ENCODE data around the gene PURA. TPM values are rescaled to one million over a fixed set of nuclear protein-coding genes. Genes with fewer than 3 reads are reported as not detected.

The PURA gene
- total and polyA plus RNA-seq, 2 of the 13 experiments (the other 11 are each of a cell fraction or from before 2014, with no cell fraction given): 2.0 to 5.0 TPM

DNA sequence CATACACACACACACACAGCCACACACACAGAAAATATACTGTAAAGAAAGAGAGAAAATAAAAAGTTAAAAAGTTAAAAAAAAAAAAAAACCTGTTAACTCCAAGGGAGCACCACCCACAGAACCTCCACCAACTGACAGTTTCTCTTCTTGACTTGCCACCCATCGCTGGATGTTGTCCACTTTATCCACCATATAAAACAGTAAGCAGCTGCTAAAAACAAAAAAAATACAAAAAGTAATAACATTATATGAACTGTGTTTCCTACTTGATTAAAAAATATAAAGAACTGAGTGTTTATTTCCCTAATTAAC is 1.2 kb downstream of the PURA start:
- Histone ChIP-seq H4K20me1 (ENCODE audit: insufficient read depth, low read length) (peaks cover 28% of the 10 kb centered on the region), H3K9ac (ENCODE audit: insufficient read depth, low read depth, low read length) (peak overlapping the region; percentile 86; the same call in 1 of the 2 replicates), H3K79me2 (ENCODE audit: insufficient read depth, low read length) (peaks cover 78% of the 10 kb centered on the region), H2AFZ (ENCODE audit: low read length) (no peak overlapping the region), H3K27me3 (ENCODE audit: control insufficient read depth in 1 of 2, insufficient read depth in 2 of 2, low read length in 2 of 2) (no peaks in the 10 kb centered on the region; a peak in 1 of 5 replicates), H3K4me2 (ENCODE audit: low read depth, low read length) (peak overlapping the region; percentile 93), H3K36me3 (replicated peaks in 1 of 2; ENCODE audit: control insufficient read depth in 1 of 2, insufficient read depth in 2 of 2, low read length in 2 of 2) (no peaks in the 10 kb centered on the region), H3K27ac (ENCODE audit: extremely low read length, insufficient read depth, low read length) (peak overlapping the region; percentile 88), H3K4me1 (ENCODE audit: insufficient read depth, low read length) (peaks cover 63% of the 10 kb centered on the region), H3K4me3 (replicated peaks in 1 of 3; ENCODE audit: insufficient read depth in 1 of 3, low read depth in 2 of 3, low read length in 3 of 3) (peak overlapping the region; percentile 86 to 92 (median 89)), H3K9me3 (ENCODE audit: low read length) (no peaks in the 10 kb centered on the region)
- ATAC-seq: no peak
- intact Hi-C loops (cut with micrococcal nuclease; ENCODE audit: unreplicated experiment): no loop called here
- CTCF ChIA-PET (ENCODE audit: low intra/inter-chr PET ratio, low total read pairs): no interaction called here
- no peak for FAIRE-seq
- BruUV-seq (replicated peaks): no TSS peak
- 23% methylated on average over 1 of the region's 1 CpG for WGBS (ENCODE audit: low lambda C conversion rate)
- no peak for TF ChIP-seq MEIS1 (CRISPR knock-in tag; IDR thresholded peaks at IDR 0.05; ENCODE audit: borderline replicate concordance)
- TF ChIP-seq ZBTB7A (CRISPR knock-in tag; IDR thresholded peaks at IDR 0.05): no peak
- no peak for TF ChIP-seq IRF2 (CRISPR knock-in tag; IDR thresholded peaks at IDR 0.05)
- TF ChIP-seq ZNF816 (CRISPR knock-in tag; IDR thresholded peaks at IDR 0.05; ENCODE audit: borderline replicate concordance): no peak
- no peak for TF ChIP-seq ZNF556 (CRISPR knock-in tag; IDR thresholded peaks at IDR 0.05; ENCODE audit: borderline replicate concordance)
- TF ChIP-seq, protein P1, sequence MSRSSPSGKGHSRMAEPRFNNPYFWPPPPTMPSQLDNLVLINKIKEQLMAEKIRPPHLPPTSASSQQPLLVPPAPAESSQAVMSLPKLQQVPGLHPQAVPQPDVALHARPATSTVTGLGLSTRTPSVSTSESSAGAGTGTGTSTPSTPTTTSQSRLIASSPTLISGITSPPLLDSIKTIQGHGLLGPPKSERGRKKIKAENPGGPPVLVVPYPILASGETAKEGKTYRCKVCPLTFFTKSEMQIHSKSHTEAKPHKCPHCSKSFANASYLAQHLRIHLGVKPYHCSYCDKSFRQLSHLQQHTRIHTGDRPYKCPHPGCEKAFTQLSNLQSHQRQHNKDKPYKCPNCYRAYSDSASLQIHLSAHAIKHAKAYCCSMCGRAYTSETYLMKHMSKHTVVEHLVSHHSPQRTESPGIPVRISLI (CRISPR knock-in tag; IDR thresholded peaks at IDR 0.05; ENCODE audit: borderline replicate concordance): no peak
- TF ChIP-seq, protein P2, sequence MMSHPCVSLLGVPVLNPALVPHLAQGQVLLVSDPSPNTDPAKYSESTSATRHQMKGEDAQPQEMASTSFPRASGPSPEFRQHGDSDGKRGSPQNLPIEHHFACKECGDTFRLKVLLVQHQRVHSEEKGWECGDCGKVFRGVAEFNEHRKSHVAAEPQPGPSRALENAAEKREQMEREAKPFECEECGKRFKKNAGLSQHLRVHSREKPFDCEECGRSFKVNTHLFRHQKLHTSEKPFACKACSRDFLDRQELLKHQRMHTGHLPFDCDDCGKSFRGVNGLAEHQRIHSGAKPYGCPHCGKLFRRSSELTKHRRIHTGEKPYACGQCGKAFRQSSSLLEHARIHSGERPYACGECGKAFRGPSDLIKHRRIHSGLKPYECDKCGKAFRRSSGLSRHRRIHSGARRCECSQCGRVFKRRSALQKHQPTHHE (CRISPR knock-in tag; IDR thresholded peaks at IDR 0.05; ENCODE audit: borderline replicate concordance): no peak
- TF ChIP-seq ARID2 (CRISPR knock-in tag; IDR thresholded peaks at IDR 0.05; ENCODE audit: borderline replicate concordance): no peak
- no peak for TF ChIP-seq ZNF337 (CRISPR knock-in tag; IDR thresholded peaks at IDR 0.05; ENCODE audit: borderline replicate concordance, low read depth)
- in situ Hi-C loops (cut with HindIII; ENCODE audit: extremely low pct_ligation_motif_present, low pct_unique_long_range_greater_than_20kb): no loop called here
- POLR2A ChIA-PET: interaction anchor here (1.2 to 1.8 kb wide), 3 partner anchors 8 to 85 kb away, joined by 3 to 6 read pairs (median 3); no protein-coding TSS in a partner anchor
- DNase-seq (ENCODE audit: low spot score): no peak
